ENCODE data around the gene CD6.

DNA sequence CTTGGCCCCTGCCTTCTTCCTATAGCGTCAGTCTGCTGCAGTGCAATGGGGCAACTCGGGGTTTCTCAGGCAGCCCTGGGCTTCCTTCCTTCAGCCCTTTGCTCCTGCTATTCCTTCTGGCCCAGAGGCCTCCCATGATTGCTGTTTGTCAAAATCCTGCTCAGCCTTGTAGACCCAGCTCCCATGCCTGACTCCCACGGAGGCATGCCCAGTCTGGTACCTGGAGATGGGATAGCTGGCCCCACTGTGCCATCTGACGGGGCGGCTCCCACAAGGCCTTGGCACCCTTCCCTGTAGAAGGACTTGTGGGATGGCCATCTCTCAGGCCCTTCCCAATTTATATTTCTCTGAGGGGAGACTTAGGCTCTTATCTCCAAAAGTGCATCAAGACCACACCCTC lies 590 bp upstream of the CD6 start:
- TF ChIP-seq POLR2AphosphoS5 (IDR thresholded peaks at IDR 0.05; ENCODE audit: low read depth, low read length) (no peak), POLR2A (IDR thresholded peaks at IDR 0.05; ENCODE audit: low read depth, low read length) (no peak)
